Measurements from ENCODE around the gene SPCS3.
"Not testable (repeated sequence)": the region's sequence is repeated elsewhere in the genome, so short reads cannot be mapped to it uniquely, and the experiment has no call there.

The SPCS3 gene

DNA sequence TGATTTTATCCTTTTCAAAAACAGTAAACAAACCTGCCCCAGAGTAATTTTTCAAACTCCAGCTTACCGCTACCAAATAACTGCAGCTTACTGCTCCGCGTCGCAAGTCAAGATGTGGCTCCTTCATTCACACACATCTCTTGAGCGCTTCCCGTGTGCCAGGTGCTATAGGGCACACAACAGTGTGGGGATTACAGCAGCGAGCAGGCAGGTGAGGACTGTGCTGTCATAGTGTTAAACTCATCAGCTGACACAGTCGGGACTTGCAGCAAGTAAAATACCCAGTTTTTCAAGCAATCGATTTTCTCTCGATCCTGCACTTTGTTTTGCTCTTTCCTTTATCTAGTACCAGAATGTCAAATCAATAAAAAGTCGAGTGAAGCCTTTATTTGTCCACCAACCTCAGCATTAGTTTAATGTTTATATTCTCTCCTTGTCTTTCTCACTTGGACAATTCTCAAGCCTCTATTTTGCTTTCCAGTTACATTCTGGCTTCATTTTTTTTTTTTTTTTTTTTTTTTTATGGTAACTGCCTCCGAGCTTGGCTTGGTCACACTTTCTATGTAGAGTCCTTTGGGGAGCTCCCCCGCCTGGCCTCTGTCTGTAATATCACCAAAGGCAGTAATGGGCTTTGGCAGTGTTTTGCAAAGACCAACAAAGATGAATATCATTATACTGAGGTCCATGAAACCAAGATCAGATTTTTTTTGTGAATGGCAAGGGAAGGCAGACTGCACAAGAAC lies 42.4 kb upstream of the SPCS3 start:
- TF ChIP-seq, protein P1, sequence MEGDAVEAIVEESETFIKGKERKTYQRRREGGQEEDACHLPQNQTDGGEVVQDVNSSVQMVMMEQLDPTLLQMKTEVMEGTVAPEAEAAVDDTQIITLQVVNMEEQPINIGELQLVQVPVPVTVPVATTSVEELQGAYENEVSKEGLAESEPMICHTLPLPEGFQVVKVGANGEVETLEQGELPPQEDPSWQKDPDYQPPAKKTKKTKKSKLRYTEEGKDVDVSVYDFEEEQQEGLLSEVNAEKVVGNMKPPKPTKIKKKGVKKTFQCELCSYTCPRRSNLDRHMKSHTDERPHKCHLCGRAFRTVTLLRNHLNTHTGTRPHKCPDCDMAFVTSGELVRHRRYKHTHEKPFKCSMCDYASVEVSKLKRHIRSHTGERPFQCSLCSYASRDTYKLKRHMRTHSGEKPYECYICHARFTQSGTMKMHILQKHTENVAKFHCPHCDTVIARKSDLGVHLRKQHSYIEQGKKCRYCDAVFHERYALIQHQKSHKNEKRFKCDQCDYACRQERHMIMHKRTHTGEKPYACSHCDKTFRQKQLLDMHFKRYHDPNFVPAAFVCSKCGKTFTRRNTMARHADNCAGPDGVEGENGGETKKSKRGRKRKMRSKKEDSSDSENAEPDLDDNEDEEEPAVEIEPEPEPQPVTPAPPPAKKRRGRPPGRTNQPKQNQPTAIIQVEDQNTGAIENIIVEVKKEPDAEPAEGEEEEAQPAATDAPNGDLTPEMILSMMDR (IDR thresholded peaks at IDR 0.05; ENCODE audit: control insufficient read depth, extremely low read depth, insufficient read depth) = peak; percentile 74
- peak; percentile 73 for DNase-seq (ENCODE audit: low read depth)
- H3K4me3 ChIP-seq (ENCODE audit: low read depth, low read length) = peak overlapping the region; percentile 10; the same call in 1 of the 2 replicates

DNA sequence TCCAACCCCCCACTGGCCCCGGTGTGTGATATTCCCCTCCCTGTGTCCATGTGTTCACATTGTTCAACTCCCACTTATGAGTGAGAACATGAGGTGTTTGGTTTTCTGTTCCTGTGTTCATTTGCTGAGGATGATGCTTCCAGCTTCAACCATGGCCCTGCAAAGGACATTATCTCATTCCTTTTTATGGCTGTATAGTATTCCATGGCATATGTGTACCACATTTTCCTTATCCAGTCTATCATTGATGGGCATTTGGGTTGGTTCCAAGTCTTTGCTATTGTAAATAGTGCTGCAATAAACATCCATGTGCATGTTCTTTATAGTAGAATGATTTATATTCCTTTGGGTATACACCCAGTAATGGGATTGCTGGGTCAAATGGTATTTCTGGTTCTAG lies 40.2 kb upstream of the SPCS3 start:
- not testable (repeated sequence) for H3K4me3 ChIP-seq (ENCODE audit: low read depth, low read length); DNase-seq (ENCODE audit: low read depth)

DNA sequence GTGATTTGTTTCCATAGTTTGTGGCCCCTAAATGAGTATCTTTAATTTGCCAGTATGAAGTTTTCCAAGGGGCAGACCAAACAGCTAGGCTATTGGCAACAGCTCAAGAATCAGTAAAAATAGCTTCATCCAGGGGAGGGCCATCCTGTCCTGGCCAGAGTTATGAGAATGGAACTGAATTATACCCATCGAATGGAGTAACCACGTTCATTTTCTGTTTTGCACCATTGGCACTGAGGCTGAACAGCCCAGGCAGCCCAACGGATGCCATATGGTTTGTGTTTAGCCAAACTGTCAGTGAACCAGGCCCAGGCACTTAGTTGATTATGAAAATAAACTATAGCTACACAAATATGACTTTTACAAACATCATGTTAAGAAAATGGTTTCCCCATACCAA lies 33.0 kb upstream of the SPCS3 start:
- DNase-seq (ENCODE audit: low read depth) = no peak
- no peak overlapping the region for H3K4me3 ChIP-seq (ENCODE audit: low read depth, low read length)
- TF ChIP-seq, protein P1 (IDR thresholded peaks at IDR 0.05; ENCODE audit: control insufficient read depth, extremely low read depth, insufficient read depth) = no peak

DNA sequence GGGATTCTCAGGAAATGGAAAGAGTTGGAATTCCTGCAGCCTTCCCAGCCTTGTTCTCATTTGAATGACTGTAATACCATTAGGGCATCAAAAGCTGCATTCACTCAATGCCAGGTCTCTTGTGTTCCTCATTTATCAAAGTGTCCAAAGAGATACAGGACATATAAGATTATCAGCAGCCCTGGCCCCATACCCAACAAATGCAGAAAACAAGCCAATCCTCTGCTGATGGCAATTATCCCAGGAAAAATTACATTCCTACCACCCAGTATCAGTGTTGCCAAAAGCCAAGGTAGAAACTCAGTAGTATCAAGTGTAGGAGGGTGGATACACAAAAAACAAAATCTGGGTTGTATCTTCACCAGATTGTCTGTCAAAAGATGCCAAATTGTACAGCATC lies 32.2 kb upstream of the SPCS3 start:
- H3K4me3 ChIP-seq (ENCODE audit: low read depth, low read length) = no peak overlapping the region
- no peak for DNase-seq (ENCODE audit: low read depth)
- TF ChIP-seq, protein P1 (IDR thresholded peaks at IDR 0.05; ENCODE audit: control insufficient read depth, extremely low read depth, insufficient read depth) = no peak

DNA sequence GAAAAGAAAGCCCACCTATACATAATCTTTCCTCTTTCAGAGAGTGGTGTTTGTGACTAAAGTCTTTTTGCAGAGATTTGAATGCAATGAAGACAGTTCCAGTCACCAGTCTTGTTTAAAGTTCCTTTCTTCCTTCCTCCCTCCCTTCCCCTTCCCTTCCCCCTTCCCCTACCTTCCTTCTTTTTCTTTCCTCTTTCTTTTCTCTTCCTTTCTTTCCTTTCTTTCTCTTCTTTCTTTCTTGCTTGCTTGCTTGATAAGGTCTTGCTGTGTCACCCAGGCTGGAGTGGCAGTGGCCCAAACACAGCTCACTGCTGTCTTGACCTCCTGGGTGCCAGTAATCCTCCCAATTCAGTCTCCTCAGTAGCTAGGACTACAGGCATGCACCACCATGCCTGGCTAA lies 31.7 kb upstream of the SPCS3 start:
- DNase-seq (ENCODE audit: low read depth) = no peak
- TF ChIP-seq, protein P1 (IDR thresholded peaks at IDR 0.05; ENCODE audit: control insufficient read depth, extremely low read depth, insufficient read depth) = no peak
- no peak overlapping the region for H3K4me3 ChIP-seq (ENCODE audit: low read depth, low read length)

DNA sequence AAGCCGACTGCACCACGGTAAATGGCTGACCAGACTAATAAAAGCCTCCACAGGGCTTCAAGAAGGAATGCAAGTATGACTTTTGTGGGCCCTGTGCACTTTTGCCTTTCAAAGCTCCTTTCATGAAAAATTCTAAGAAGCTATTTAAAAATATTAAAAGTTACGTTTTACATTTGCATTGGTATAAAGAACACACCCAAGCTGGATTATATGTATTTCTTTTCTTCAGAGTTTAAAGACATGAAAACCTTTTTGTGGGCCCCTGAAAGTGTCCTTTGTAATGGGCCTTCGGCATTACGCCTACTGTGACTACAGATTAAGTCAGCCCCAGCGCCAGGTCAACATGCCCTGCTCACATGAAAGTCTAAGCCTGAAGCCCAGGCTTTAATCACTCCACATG lies 30.2 kb upstream of the SPCS3 start:
- TF ChIP-seq, protein P1 (IDR thresholded peaks at IDR 0.05; ENCODE audit: control insufficient read depth, extremely low read depth, insufficient read depth) = no peak
- H3K4me3 ChIP-seq (ENCODE audit: low read depth, low read length) = no peak overlapping the region
- no peak for DNase-seq (ENCODE audit: low read depth)

DNA sequence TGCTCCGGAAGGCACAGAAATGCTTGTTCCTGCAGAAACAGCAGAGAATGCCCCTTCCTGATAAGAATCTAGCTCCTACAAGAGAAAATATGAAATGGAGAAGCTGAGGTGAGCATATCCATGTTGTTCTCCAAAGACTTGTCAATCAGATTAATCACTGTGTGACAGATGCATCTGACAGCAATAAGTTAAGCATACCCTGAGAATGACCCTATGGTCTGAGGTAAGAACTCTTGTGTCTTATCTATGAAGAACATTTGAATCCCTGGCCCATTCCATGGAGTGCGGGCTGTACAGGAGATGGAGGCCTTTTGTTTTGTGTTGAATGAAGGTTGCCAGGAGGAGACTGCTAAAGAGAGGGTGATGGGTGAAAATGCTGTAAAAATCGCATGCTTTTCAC lies 29.2 kb upstream of the SPCS3 start:
- TF ChIP-seq, protein P1 (IDR thresholded peaks at IDR 0.05; ENCODE audit: control insufficient read depth, extremely low read depth, insufficient read depth) = no peak
- DNase-seq (ENCODE audit: low read depth) = no peak
- no peak overlapping the region for H3K4me3 ChIP-seq (ENCODE audit: low read depth, low read length)

Data from LNCaP clone FGC (cell line).